ENCODE data around the gene SLC25A43.

SLC25A43 gene

DNA sequence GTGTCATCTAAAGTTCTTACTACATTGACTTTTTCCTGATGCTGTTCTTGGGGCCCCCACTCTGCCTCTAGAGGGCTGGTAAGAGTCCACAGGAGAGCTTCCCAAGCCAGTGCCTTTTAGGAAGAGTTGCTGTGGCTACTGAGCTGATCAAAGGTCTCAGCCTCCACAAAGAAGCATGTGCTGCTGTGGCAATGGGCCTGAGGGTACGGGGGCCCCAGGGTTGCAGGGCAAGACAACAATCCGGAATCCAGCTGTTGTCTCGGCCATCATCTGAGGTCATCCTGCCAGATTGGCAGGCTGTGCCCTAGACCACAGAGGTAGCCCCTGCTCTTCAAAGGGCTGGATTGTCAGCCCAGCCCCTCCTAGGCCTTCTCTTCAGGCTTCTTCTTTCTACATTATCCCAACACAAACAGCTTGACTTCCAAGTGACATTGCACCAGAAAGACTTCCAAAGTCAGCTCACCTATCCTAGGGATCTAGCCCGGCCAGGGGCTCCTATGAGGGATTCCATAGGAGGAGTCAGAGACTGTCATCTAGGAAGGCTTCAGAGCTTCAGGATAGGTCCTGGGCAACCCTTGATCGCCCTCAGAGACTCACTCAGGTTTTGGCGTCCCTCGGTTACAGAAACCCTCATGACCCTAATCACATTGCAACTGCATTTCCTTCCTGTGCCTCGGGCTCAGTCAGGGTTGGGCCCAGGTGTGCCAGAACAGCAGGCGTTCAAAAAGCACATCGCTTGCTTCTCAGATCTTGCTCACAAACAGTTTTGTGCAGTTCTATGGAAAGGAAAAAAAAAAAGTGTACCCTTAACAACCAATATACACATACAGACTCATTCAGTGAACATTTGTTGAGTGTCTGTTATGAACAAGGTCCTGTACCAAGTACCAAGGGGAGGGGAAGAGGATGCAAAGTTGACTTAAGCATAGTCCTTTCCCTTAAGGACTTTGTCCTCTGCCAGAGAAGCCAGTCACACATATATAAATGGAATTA lies 96.9 kb downstream of the SLC25A43 start:
- in situ Hi-C loops (cut with MboI; ENCODE audit: low sequenced_read_pairs): no loop called here

GRCh38 chrX:119497185-119497584 lies 98.0 kb downstream of the SLC25A43 start:
- in situ Hi-C loops (cut with MboI; ENCODE audit: low sequenced_read_pairs): no loop called here

DNA sequence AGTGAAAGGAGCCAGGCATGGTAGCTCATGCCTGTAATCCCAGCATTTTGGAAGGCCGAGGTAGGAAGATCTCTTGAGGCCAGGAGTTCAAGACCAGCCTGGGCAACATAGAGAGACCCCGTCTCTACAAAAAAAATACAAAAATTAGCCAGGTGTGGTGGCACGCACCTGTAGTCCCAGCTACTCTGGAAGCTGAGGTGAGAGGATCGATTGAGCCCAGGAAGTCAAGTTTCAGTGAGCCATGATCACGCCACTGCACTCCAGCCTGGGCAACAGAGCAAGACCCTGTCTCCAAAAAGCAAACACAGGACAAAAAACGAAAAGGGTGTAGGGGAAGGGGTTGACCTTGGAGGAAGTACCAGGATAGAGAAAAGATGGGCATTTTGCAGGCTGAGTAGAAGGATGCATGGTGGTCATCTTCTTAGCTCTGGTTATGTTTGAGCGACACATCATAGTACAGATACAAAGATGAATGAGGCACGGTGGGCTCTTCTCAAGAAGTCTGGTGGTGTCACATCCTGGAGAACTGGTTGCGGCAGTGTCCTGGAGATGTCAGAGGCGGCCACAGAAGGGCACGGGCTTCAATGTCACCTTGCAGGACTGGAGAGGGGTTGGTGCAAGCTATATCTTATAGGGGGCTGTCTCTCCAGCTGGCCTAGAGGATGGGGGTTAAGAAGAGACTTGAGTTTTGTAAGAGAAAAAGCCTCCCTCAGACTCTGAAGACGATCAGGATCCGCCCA lies 101.1 kb downstream of the SLC25A43 start:
- in situ Hi-C loops (cut with MboI; ENCODE audit: low sequenced_read_pairs): loop anchor here (25.0 kb wide), 1 partner anchor 237 kb away; no protein-coding TSS in a partner anchor

DNA sequence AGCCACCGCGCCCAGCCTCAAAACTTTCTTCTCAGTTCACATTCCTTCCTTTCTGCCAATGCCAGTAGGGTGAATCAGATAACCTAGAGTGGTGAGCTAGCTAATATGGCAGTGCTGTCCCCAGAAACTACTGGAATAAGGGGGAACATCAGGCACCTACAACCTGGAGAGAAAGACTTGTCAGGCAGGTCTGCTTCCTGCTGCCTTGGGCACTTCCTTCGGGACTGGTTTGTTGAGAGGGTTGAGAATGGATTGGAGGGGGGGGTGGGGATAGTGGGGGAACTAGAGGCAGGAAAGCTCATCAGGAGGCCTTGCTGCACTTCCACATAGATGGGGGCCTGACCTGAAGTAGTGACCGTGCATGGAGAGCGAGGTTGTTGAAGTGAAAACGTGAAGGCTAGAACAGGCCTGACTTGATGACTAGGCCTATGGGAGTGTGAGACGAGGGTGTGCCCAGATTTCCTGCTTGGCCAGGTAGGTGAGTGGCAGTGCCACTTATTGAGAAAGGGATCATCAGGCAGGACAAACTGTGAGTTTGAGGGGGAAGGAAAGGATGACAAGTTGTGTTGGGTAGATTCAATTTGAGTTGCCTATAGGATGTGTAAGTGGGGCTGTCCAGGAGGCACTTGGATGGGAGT lies 102.5 kb downstream of the SLC25A43 start:
- in situ Hi-C loops (cut with MboI; ENCODE audit: low sequenced_read_pairs): loop anchor here (25.0 kb wide), 1 partner anchor 236 kb away; no protein-coding TSS in a partner anchor

- in situ Hi-C loops (cut with MboI; ENCODE audit: low sequenced_read_pairs): loop anchor here (25.0 kb wide), 1 partner anchor 234 kb away; no protein-coding TSS in a partner anchor
Observed at GRCh38 chrX:119502727-119503483, 103.8 kb downstream of the SLC25A43 start.

- in situ Hi-C loops (cut with MboI; ENCODE audit: low sequenced_read_pairs): loop anchor here (25.0 kb wide), 1 partner anchor 234 kb away; no protein-coding TSS in a partner anchor
Observed at GRCh38 chrX:119503484-119503861, 104.3 kb downstream of the SLC25A43 start.

Data from HL-60/S4 (cell line).